Activated T-helper 1 cell treated with Interleukin-2 at 50 U/mL for 16 hours (primary cell): Measurements from ENCODE around the gene DUS2.

Experiments used
- DNase-seq: peaks from one replicate; pipeline ENCODE4 v3.0.0-alpha.2; 2020; ENCODE audit warnings: low read depth

Gene DUS2

GRCh38 chr16:68128577-68129305 is 105.7 kb downstream of the DUS2 start:
- DNase-seq, result no peak
